Prostate gland (tissue), 2 donors: Measurements from ENCODE around the gene NRXN2.

Experiments
- CTCF ChIP-seq, 4 experiments: fragments of 200-600 bp in 2 of 4; fragments of 450-650 bp in 2 of 4; sonication (generic) in 2 of 4; IDR thresholded peaks; 1 replicate in 3 of 4; 2 replicates in 1 of 4; pipeline ENCODE4 v1.5.1; 2016 to 2019; ENCODE audit warnings: antibody characterized with exemption in 4 of 4, mild to moderate bottlenecking in 2 of 4, moderate library complexity in 2 of 4
- POLR2A ChIP-seq: fragments of 450-650 bp; IDR thresholded peaks from one replicate; pipeline ENCODE4 v1.6.1; 2016; ENCODE audit warnings: antibody characterized with exemption, mild to moderate bottlenecking

DNA sequence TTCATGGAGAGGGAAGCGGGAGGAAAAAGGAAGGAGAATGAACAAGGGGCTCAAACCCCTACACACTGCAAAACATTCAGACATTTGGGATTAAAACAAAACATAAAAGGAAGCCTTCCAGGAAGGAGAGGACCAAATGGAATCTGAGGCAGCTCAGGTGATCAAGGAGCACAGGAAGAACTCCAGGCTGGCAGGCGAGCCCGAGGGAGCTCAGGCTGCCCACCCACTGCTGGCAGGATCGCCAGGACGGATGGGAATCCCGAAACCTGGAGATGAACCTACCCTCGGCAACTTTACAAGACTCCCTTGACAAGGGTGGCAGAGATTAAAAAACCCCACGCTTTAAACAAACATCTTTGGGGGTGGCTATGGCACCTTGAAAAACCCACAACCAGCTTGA, 41.8 kb upstream of the NRXN2 start:
- TF ChIP-seq CTCF (IDR thresholded peaks at IDR 0.05) = no peak
- no peak for TF ChIP-seq POLR2A
